PC-3 (cell line): ENCODE measurements around the gene KCNJ12.
"Not testable (repeated sequence)": the region's sequence is repeated elsewhere in the genome, so short reads cannot be mapped to it uniquely, and the experiment has no call there.

Experiments used
- EZH2 ChIP-seq: fragments of 300-600 bp; sonication (generic); IDR thresholded peaks from one replicate; pipeline ENCODE4 v1.6.1; 2017; ENCODE audit warnings: antibody characterized with exemption, mild to moderate bottlenecking, low read length; ENCODE audit not compliant: unreplicated experiment
- TF ChIP-seq, protein P1 (sequence below): fragments of 300-600 bp; sonication (generic); conservative IDR thresholded peaks from 2 replicates; pipeline ENCODE4 v1.5.1; 2017; ENCODE audit warnings: antibody characterized with exemption, low read depth, mild to moderate bottlenecking, low read length

DNA sequence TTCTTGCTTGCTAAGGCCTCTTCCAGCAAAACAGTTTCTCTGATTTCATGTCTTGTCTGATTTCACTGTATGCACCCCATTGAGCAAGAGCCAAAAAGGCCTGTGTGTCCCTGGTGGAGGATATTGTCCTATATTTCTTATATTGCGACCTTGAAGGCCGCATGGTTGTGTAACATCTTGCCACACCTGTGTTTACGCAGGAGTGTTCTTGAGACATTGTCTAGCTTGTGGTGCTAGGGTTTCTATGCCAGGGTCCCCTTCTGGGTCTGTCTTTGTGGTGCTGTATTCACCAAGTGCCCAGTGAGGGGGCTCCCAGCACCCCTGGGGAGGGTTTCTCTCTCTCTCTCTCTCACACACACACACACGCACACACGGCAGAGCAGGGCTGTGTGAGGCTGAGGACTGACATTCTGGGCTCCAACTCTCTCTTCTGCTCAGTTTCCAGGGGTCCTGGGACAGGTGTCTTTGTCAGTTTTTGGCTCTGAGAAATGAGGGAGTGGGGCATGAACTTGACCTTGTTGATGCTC lies 35.6 kb downstream of the KCNJ12 start:
- TF ChIP-seq, protein P1, sequence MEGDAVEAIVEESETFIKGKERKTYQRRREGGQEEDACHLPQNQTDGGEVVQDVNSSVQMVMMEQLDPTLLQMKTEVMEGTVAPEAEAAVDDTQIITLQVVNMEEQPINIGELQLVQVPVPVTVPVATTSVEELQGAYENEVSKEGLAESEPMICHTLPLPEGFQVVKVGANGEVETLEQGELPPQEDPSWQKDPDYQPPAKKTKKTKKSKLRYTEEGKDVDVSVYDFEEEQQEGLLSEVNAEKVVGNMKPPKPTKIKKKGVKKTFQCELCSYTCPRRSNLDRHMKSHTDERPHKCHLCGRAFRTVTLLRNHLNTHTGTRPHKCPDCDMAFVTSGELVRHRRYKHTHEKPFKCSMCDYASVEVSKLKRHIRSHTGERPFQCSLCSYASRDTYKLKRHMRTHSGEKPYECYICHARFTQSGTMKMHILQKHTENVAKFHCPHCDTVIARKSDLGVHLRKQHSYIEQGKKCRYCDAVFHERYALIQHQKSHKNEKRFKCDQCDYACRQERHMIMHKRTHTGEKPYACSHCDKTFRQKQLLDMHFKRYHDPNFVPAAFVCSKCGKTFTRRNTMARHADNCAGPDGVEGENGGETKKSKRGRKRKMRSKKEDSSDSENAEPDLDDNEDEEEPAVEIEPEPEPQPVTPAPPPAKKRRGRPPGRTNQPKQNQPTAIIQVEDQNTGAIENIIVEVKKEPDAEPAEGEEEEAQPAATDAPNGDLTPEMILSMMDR = not testable (repeated sequence)
- not testable (repeated sequence) for TF ChIP-seq EZH2
